T-helper 1 cell treated with Interleukin-12 subunit alpha and Interleukin-12 subunit beta and Interleukin-4 antibody, amounts not matched to agents 30 μg/mL and 1 μg/mL, for 36 hours (primary cell): ENCODE results near the gene RFK.
"Not testable (repeated sequence)": the region's sequence is repeated elsewhere in the genome, so short reads cannot be mapped to it uniquely, and the experiment has no call there.

Experiments used
- H3K27ac Mint-ChIP-seq: one replicate; pipeline ENCODE4 v1.8.0; 2021; ENCODE audit warnings: mild to moderate bottlenecking, mixed read lengths
- H3K27me3 Mint-ChIP-seq: one replicate; pipeline ENCODE4 v1.8.0; 2021; ENCODE audit warnings: low read depth, mixed read lengths
- H3K36me3 Mint-ChIP-seq: one replicate; pipeline ENCODE4 v1.8.0; 2021; ENCODE audit warnings: low read depth, mixed read lengths
- H3K4me1 Mint-ChIP-seq: one replicate; pipeline ENCODE4 v1.8.0; 2021; ENCODE audit warnings: low read depth, mixed read lengths
- H3K4me3 Mint-ChIP-seq: one replicate; pipeline ENCODE4 v1.8.0; 2021; ENCODE audit warnings: mild to moderate bottlenecking, moderate library complexity, mixed read lengths
- H3K9me3 Mint-ChIP-seq: one replicate; pipeline ENCODE4 v1.8.0; 2021; ENCODE audit warnings: mixed read lengths

Gene RFK

DNA sequence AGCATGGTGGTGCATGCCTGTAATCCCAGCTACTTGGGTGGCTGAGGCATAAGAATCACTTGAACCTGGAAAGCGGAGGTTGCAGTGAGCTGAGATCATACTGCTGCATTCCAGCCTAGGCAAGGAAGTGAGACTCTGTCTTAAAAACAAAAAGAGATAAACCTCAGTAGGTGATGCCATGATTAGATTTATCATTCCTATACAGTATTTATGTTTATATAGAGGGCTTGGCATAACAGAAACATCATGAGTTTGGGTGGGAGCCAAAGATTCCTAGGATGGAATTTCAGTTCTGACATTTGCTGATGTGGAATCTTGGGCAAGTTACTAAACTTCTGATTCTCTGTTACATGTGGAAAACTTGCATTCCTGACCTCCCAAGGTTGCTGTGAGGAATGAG lies 22.3 kb downstream of the RFK start:
- H3K27ac Mint-ChIP-seq, result no peak overlapping the region
- H3K36me3 Mint-ChIP-seq, result no peaks in the 10 kb centered on the region
- no peaks in the 10 kb centered on the region for H3K27me3 Mint-ChIP-seq
- H3K4me1 Mint-ChIP-seq, result no peaks in the 10 kb centered on the region
- H3K4me3 Mint-ChIP-seq, result no peak overlapping the region
- H3K9me3 Mint-ChIP-seq, result no peaks in the 10 kb centered on the region

DNA sequence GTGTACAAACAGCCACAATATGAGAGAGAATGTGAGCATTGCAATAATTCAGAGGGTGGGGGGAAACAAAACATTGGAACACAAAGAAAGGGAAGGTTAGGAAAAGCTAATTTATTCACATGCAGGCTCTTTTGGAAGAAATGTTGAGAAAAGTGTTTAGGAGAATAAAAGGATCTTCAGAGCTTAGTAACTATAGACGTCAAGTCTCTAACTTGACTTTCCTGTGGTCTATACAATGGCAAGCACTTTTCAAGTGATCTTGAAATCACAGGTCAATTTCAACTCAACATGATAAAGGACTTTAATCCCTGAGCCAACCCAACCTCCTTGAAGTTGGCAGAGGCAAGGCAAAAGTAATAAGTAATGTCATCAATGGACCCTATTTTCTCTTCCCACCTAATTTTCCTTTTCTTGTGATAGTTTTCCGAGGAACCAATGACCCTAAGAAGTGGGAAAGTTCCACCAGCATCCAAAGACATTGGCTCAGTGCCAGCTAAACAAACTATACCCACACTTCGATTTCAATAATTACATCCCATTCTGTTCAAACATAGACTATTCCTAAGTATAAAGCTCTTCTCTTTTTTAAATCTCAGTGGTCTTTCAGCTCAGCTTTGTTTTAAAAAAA lies 23.7 kb downstream of the RFK start:
- Mint-ChIP-seq H3K36me3 (no peaks in the 10 kb centered on the region), H3K4me3 (no peak overlapping the region), H3K4me1 (no peaks in the 10 kb centered on the region), H3K9me3 (no peaks in the 10 kb centered on the region), H3K27me3 (no peaks in the 10 kb centered on the region), H3K27ac (no peak overlapping the region)

DNA sequence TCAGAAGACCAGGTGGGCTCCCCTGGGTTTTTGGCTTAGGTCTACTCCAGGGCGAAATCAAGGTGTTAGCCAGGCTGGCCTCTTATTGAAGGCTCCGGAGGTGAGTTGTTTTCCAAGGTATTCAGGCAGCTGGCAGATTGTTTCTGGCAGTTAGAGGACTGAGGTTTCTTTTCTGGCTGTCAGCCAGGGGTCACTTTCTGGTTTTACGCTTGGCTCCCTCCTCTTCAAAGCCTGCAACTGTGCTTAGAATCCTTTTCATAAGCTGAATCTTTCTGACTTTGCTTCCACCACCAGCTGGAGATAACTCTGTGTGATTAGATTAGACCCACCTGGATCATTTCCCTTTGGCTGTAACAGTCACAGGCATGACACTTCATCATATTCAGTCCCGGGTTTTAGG lies 24.6 kb downstream of the RFK start:
- no peaks in the 10 kb centered on the region for H3K36me3 Mint-ChIP-seq
- H3K27me3 Mint-ChIP-seq, result no peaks in the 10 kb centered on the region
- no peaks in the 10 kb centered on the region for H3K4me1 Mint-ChIP-seq
- no peak overlapping the region for H3K4me3 Mint-ChIP-seq
- H3K9me3 Mint-ChIP-seq, result no peaks in the 10 kb centered on the region
- no peak overlapping the region for H3K27ac Mint-ChIP-seq

DNA sequence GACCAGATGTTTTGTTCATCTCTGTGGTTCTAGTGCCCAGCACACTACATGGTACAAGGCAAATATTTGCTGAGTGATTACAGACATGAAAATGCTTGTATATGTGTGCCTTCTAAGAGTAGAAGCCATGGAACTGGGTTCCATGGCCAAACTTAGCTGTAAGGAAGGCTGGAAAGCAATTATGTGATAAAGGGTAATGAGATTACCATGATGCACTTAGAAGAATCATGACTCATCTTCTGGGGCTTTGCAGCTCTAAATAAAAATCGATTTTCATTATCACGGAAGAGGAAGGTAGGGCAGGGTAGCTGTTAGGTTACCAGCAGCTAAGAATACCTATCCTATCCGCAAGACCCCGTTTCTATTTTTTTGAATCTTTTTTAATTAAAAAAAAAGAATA lies 28.0 kb downstream of the RFK start:
- H3K4me1 Mint-ChIP-seq, result no peaks in the 10 kb centered on the region
- no peaks in the 10 kb centered on the region for H3K27me3 Mint-ChIP-seq
- H3K4me3 Mint-ChIP-seq, result no peak overlapping the region
- H3K36me3 Mint-ChIP-seq, result no peaks in the 10 kb centered on the region
- no peaks in the 10 kb centered on the region for H3K9me3 Mint-ChIP-seq
- no peak overlapping the region for H3K27ac Mint-ChIP-seq

DNA sequence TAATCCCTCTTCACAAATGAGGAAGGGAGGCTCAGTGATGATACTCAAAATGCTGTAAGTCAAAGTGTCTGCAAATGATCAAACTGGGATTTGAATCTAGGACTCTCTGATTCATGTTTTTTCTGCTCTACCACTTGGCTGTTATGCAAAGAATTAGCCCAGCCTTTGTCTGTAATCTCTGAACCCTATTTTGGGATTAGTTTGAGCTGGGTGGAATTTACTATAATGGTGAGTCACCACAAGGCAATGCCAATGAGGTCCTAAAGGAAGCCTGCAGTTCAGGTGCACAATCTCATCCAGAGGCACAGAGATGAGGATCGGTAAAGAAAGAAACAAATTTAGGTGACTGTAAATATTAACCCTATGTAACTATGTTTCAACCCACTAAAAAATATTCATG lies 29.2 kb downstream of the RFK start:
- no peak overlapping the region for H3K4me3 Mint-ChIP-seq
- no peaks in the 10 kb centered on the region for H3K27me3 Mint-ChIP-seq
- H3K36me3 Mint-ChIP-seq, result no peaks in the 10 kb centered on the region
- H3K9me3 Mint-ChIP-seq, result no peaks in the 10 kb centered on the region
- H3K4me1 Mint-ChIP-seq, result no peaks in the 10 kb centered on the region
- H3K27ac Mint-ChIP-seq, result no peak overlapping the region

DNA sequence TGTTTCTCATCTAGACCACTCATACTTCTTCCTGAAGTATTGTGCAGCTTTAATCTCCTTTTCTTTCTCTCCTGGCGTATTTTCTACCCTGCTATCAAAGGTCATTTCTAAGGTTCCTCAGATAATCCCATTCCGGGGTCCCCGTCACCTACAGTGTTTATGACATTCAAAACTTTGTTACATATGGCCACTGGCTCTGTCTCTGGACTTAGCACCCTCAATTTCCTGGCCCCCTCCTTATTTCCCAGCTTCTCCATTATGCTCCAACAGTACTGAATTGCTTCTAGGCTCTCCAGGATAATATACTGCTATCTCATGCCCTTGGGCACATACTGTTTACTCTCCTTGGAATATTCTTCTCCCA lies 31.2 kb downstream of the RFK start:
- H3K27me3 Mint-ChIP-seq, result no peaks in the 10 kb centered on the region
- no peaks in the 10 kb centered on the region for H3K9me3 Mint-ChIP-seq
- no peaks in the 10 kb centered on the region for H3K36me3 Mint-ChIP-seq
- no peaks in the 10 kb centered on the region for H3K4me1 Mint-ChIP-seq
- no peak overlapping the region for H3K27ac Mint-ChIP-seq
- H3K4me3 Mint-ChIP-seq, result no peak overlapping the region

DNA sequence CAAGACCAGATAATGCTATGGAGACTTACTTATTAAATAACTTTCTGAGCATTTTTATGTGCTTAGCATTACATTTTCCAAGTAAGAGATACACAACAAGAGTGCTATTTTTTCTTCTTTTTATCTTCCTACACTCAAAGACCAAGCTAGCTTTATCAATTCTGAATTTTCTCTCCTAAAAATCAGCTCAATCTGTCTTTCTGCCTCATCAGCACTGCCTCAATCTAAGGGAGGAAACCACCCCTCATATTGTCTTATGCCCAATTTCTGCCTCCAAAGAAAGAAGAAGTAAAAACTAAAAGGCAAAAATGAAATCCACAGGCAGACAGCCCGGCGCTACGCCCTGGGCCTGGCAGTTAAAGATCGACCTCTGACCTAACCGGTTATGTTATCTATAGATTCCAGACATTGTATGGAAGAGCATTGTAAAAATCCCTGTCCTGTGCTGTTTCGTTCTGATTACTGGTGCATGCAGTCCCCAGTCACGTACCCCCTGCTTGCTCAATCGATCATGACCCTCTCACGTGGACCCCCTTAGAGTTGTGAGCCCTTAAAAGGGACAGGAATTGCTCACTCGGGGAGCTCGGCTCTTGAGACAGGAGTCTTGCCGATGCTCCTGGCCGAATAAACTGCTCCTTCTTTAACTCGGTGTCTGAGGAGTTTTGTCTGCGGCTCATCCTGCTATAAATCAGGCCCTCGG lies 31.7 kb downstream of the RFK start:
- not testable (repeated sequence) for H3K27me3 Mint-ChIP-seq, H3K9me3 Mint-ChIP-seq, H3K4me3 Mint-ChIP-seq, H3K4me1 Mint-ChIP-seq, H3K27ac Mint-ChIP-seq, H3K36me3 Mint-ChIP-seq

DNA sequence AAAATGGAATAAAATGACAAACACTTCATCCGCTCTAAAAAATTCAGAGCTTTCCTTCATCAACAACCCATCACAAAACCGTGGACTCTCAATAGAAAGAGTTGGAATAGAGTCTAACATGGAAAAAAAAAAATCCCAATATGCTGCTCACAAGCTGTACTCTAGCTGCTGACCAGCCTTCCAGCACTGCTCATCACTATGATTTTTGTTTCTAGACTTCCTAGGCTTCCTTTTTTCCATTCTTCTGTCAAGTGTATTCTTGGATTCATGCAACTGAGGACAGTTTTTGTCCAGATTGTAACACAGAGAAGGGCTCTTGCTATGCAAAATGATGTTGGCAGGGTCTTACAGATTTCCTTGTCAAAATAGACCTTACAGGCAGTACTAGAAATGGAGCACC lies 34.5 kb downstream of the RFK start:
- Mint-ChIP-seq H3K4me1 (no peaks in the 10 kb centered on the region), H3K27me3 (no peaks in the 10 kb centered on the region), H3K9me3 (no peaks in the 10 kb centered on the region), H3K36me3 (no peaks in the 10 kb centered on the region), H3K27ac (no peak overlapping the region), H3K4me3 (no peak overlapping the region)

DNA sequence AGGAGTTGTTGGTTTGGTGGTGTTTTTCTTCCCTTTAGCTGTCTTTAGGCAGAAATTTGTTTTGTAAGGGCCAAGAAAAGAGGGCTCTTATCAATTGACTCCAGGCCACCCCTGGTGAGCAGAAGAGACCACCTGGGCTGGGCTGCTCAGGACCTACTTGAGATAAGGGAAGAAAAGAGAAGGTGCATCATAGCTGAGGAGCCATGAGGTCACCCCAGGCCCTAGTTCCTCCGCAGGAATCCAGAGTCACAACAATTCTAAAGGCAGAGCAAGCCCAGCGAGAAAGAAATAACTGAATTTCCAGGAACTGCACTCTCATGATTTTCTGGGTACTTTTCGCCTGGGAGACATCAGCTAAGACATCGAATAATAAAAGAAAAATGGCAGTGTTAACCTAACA lies 34.9 kb downstream of the RFK start:
- H3K36me3 Mint-ChIP-seq, result no peaks in the 10 kb centered on the region
- H3K4me1 Mint-ChIP-seq, result no peaks in the 10 kb centered on the region
- H3K4me3 Mint-ChIP-seq, result no peak overlapping the region
- no peaks in the 10 kb centered on the region for H3K27me3 Mint-ChIP-seq
- no peak overlapping the region for H3K27ac Mint-ChIP-seq
- H3K9me3 Mint-ChIP-seq, result no peaks in the 10 kb centered on the region

DNA sequence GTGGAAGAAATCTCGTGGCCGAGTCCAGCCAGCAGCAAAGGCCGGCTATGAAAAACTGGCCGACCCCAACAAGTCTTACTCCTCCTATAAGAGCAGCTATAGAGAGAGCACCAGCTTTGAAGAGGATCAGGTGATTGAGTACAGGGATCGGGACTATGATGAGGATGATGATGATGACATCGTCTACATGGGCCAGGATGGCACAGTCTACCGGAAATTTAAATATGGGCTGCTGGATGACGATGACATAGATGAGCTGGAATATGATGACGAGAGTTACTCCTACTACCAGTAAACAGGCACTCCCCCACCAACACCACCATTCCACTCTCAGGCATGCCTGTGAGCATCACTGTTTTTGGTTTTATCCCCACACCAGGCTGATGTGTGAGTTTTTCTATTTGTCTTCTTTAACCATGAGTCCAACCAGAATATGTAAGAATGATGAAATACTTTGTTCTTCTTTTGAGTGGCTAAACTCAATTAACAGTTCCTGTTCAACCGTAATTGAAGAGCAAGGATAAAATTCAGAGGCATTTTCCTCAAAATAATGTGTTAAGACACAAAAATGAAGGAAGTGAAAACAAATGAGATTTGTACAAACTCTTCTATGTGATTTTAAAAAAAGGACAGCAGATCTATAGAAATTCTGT lies 35.5 kb downstream of the RFK start:
- H3K4me3 Mint-ChIP-seq, result no peak overlapping the region
- H3K36me3 Mint-ChIP-seq, result no peaks in the 10 kb centered on the region
- no peak overlapping the region for H3K27ac Mint-ChIP-seq
- no peaks in the 10 kb centered on the region for H3K9me3 Mint-ChIP-seq
- H3K27me3 Mint-ChIP-seq, result no peaks in the 10 kb centered on the region
- no peaks in the 10 kb centered on the region for H3K4me1 Mint-ChIP-seq

DNA sequence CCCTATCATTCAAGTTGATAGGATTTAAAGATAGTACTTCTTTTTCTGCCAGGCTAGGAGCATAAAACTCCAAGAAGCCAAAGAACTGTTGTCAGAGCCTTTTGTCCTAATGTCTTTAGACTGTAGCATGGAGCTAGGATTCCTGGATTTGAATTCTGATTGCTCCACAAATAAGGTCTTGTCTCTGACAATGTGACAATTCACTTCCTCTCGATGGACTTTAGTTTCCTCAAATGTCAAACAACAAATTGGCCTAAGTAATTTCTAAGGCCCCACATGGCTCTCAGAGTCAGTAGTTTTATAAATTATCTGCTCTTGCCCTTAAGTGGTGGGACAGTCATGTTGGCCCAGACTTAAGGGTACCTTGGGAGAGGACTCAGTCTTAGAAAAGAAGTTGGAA lies 36.7 kb downstream of the RFK start:
- H3K4me1 Mint-ChIP-seq, result no peaks in the 10 kb centered on the region
- H3K36me3 Mint-ChIP-seq, result no peaks in the 10 kb centered on the region
- no peaks in the 10 kb centered on the region for H3K9me3 Mint-ChIP-seq
- no peak overlapping the region for H3K27ac Mint-ChIP-seq
- peaks cover 4% of the 10 kb centered on the region for H3K27me3 Mint-ChIP-seq
- H3K4me3 Mint-ChIP-seq, result no peak overlapping the region

DNA sequence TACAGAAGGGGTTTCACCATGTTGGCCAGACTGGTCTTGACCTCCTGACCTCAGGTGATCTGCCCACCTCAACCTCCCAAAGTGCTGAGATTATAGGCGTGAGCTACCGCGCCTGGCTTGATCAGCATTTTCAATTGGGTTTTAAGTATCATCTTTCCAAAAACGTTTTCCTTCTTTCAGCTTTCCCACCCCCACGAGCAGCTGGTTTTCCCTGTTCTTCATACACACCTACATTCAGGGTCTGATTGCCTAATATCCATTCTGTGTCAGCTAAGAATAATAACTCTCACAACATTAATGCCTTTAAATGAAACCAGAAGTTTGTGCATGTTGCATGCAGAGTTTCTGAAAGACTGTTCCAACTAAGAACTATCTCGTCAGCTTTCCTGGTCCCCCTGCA lies 38.3 kb downstream of the RFK start:
- Mint-ChIP-seq H3K4me3 (no peak overlapping the region), H3K27me3 (peaks cover 4% of the 10 kb centered on the region), H3K9me3 (no peaks in the 10 kb centered on the region), H3K4me1 (no peaks in the 10 kb centered on the region), H3K27ac (no peak overlapping the region), H3K36me3 (no peaks in the 10 kb centered on the region)

DNA sequence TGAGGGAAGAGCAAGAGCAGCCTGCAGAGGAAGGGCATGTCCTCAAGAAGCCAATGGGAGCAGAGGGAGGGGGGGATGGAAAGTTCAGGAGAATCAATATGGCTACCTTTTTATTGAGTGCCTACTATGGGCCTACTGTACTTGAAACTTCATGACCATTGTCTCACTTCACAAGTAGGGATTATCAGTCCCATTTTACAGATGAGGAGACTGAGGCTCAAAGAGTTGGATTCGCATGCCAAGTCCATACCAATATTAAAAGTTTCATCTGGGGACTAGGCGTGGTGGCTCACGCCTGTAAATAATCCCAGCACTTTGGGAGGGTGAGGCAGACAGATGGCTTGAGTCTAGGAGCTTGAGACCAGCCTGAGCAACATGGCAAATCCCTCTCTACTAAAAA lies 40.0 kb downstream of the RFK start:
- Mint-ChIP-seq H3K27me3 (peaks cover 4% of the 10 kb centered on the region), H3K4me1 (no peaks in the 10 kb centered on the region), H3K9me3 (no peaks in the 10 kb centered on the region), H3K27ac (no peak overlapping the region), H3K36me3 (no peaks in the 10 kb centered on the region), H3K4me3 (no peak overlapping the region)

DNA sequence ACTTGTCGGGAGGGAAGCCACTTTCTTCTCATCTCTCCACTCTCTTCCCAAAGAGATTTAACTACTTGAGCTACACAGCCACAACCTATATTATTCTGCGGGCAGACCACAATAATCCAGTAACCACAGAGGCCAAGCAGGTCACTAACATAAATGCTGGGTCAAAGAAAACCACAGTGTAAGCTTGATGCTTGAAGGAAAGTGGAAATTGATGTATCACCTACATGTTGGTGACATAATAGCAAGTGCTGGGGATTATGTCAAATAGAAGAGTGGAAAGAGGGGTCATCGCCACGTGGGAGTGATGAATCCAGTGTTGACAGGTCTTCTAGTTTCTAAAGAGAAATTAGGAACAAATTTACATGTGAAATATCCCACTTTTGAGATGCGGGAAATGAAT lies 40.9 kb downstream of the RFK start:
- Mint-ChIP-seq H3K4me3 (no peak overlapping the region), H3K27ac (no peak overlapping the region), H3K36me3 (no peaks in the 10 kb centered on the region), H3K4me1 (no peaks in the 10 kb centered on the region), H3K27me3 (peaks cover 4% of the 10 kb centered on the region), H3K9me3 (no peaks in the 10 kb centered on the region)

DNA sequence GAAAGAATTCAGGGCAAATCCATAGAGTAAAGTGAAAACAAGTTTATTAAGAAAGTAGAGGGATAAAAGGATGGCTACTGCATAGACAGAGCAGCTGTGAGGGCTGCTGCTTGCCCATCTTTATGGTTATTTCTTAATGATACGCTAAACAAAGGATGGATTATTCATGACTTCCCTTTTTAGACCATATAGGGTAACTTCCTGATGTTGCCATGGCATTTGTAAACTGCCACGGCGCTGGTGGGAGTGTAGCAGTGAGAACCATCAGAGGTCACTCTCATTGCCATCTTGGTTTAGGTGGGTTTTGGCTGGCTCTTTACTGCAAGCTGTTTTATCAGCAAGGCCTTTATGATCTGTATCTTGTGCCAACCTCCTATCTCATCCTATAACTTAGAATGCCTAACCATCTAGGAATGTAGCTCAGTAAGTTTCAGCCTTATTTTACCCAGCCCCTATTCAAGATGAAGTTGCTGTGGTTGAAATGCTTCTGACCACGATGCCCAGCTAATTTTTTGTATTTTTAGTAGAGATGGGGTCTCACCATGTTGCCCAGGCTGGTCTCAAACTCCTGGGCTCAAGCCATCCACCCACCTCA lies 42.1 kb downstream of the RFK start:
- no peak overlapping the region for H3K4me3 Mint-ChIP-seq
- no peaks in the 10 kb centered on the region for H3K9me3 Mint-ChIP-seq
- H3K4me1 Mint-ChIP-seq, result no peaks in the 10 kb centered on the region
- H3K27ac Mint-ChIP-seq, result no peak overlapping the region
- H3K27me3 Mint-ChIP-seq, result peaks cover 4% of the 10 kb centered on the region
- H3K36me3 Mint-ChIP-seq, result no peaks in the 10 kb centered on the region
